WERI-Rb-1 (cell line): ENCODE results near the gene SMCHD1.

ENCODE experiments used
- DNase-seq: peaks from one replicate; pipeline ENCODE4 v3.0.0-alpha.2; 2020
- H3K27ac ChIP-seq: fragments of 250-450 bp; sonication (Bioruptor Pico); 2 replicates; pipeline ENCODE4 v1.5.1; 2020; ENCODE audit warnings: mild to moderate bottlenecking, moderate library complexity
- H3K27me3 ChIP-seq: fragments of 250-450 bp; sonication (Bioruptor Pico); 2 replicates; pipeline ENCODE4 v1.5.1; 2021; ENCODE audit warnings: mild to moderate bottlenecking, low read depth, moderate library complexity; ENCODE audit not compliant: insufficient read depth, severe bottlenecking
- H3K36me3 ChIP-seq: fragments of 250-450 bp; sonication (Bioruptor Pico); 2 replicates; pipeline ENCODE4 v1.5.1; 2020; ENCODE audit warnings: mild to moderate bottlenecking, moderate library complexity
- H3K4me3 ChIP-seq: 2 replicates; pipeline ENCODE4 v1.5.1; 2011; ENCODE audit warnings: low read depth, mild to moderate bottlenecking, control low read depth, low read length
- H3K9me3 ChIP-seq: fragments of 250-450 bp; sonication (Bioruptor Pico); 2 replicates; pipeline ENCODE4 v1.5.1; 2021; ENCODE audit warnings: mild to moderate bottlenecking, moderate library complexity; ENCODE audit not compliant: severe bottlenecking
- TF ChIP-seq, protein P1 (sequence below): IDR thresholded peaks from 2 replicates; pipeline ENCODE4 v1.5.1; 2011; ENCODE audit warnings: low read depth, mild to moderate bottlenecking, control low read depth, inconsistent platforms, low read length

SMCHD1 gene

GRCh38 chr18:2655178-2655953, at the start of gene SMCHD1:
SMCHD1 (plus strand) TSS chr18:2655726; CDS start chr18:2656076, 350 bp downstream.
- H3K27me3 ChIP-seq = no peaks in the 10 kb centered on the region
- H3K27ac ChIP-seq = peak within 1 kb of the TSS; percentile 97
- no peaks in the 10 kb centered on the region for H3K9me3 ChIP-seq
- H3K4me3 ChIP-seq = peak within 1 kb of the TSS; percentile 99
- TF ChIP-seq, protein P1, sequence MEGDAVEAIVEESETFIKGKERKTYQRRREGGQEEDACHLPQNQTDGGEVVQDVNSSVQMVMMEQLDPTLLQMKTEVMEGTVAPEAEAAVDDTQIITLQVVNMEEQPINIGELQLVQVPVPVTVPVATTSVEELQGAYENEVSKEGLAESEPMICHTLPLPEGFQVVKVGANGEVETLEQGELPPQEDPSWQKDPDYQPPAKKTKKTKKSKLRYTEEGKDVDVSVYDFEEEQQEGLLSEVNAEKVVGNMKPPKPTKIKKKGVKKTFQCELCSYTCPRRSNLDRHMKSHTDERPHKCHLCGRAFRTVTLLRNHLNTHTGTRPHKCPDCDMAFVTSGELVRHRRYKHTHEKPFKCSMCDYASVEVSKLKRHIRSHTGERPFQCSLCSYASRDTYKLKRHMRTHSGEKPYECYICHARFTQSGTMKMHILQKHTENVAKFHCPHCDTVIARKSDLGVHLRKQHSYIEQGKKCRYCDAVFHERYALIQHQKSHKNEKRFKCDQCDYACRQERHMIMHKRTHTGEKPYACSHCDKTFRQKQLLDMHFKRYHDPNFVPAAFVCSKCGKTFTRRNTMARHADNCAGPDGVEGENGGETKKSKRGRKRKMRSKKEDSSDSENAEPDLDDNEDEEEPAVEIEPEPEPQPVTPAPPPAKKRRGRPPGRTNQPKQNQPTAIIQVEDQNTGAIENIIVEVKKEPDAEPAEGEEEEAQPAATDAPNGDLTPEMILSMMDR = no peak
- peak; percentile 87 for DNase-seq
- peaks cover 17% of the 10 kb centered on the region for H3K36me3 ChIP-seq

- DNase-seq = no peak
- Histone ChIP-seq H3K27me3 (no peaks in the 10 kb centered on the region), H3K4me3 (no peak overlapping the region), H3K9me3 (no peaks in the 10 kb centered on the region), H3K27ac (no peak overlapping the region), H3K36me3 (peaks cover 67% of the 10 kb centered on the region)
- TF ChIP-seq, protein P1 = no peak
Observed at GRCh38 chr18:2606335-2606734, 49.2 kb upstream of the SMCHD1 start.

DNA sequence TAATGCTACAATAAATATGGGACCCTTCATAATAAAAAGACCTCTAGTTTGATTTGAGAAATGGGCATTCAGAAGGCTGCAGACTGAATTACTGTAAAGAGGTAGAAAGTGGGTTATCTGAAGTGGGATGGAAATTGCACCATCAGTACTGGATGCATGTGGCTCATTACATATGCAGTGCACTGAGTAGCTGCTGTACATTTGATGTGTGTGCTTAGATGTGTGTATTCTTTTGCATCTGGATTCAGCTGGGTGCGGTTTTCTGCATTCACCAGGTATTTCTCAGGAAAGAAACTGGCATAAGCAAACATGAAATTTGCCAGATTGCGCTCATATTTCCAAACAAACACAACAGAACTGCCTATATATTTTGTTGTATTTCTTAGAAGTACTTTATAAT, 45.9 kb upstream of the SMCHD1 start:
- peaks cover 69% of the 10 kb centered on the region for H3K36me3 ChIP-seq
- no peak for DNase-seq
- TF ChIP-seq, protein P1 = no peak

DNA sequence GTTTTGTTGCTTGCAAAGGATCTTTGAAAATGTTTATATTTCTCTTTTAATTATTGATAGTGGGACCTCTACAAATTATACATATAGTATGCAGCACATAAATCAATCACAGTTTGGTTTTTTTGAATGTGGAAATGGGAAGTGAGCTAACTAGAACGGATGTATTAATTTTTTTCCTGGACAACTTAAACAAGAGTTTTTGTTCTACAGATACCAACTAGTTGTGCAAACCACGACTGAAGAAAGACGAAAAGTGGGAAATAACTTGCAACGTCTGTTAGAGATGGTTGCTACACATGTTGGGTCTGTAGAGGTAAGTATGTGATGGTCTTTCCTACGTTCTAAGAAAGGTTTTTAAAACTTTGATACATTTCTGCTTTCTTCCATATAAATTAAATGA, 45.0 kb upstream of the SMCHD1 start:
- Histone ChIP-seq H3K9me3 (no peaks in the 10 kb centered on the region), H3K36me3 (peaks cover 75% of the 10 kb centered on the region), H3K4me3 (no peak overlapping the region), H3K27me3 (no peaks in the 10 kb centered on the region), H3K27ac (no peak overlapping the region)
- DNase-seq = no peak
- TF ChIP-seq, protein P1 = no peak

More for the DNA sequence above, 45.9 kb upstream of the SMCHD1 start:
- Histone ChIP-seq H3K4me3 (no peak overlapping the region), H3K27me3 (no peaks in the 10 kb centered on the region), H3K27ac (no peak overlapping the region), H3K9me3 (no peaks in the 10 kb centered on the region)

GRCh38 chr18:2612996-2613395, 42.5 kb upstream of the SMCHD1 start:
- Histone ChIP-seq H3K4me3 (no peak overlapping the region), H3K9me3 (no peaks in the 10 kb centered on the region), H3K27ac (no peak overlapping the region), H3K36me3 (peaks cover 66% of the 10 kb centered on the region), H3K27me3 (no peaks in the 10 kb centered on the region)
- DNase-seq = no peak
- TF ChIP-seq, protein P1 = no peak
